Liver (tissue), 9 donors: ENCODE measurements around the gene AMPH. TPM values are rescaled to one million over a fixed set of nuclear protein-coding genes. Genes with fewer than 3 reads are reported as not detected.

Experiments
- DNase-seq: peaks from one replicate; pipeline ENCODE4 v3.0.0-alpha.2; 2017; ENCODE audit warnings: low spot score
- H3K27ac ChIP-seq, 2 donors: one replicate each; pipeline ENCODE4 v1.7.0; 2013; ENCODE audit warnings: inconsistent platforms in 2 of 2, low read length in 2 of 2, control low read depth in 1 of 2, low read depth in 1 of 2, mild to moderate bottlenecking in 1 of 2
- H3K27me3 ChIP-seq, 4 donors: one replicate each; pipeline versions ENCODE4 v1.6.1 to v1.7.0; 2013; ENCODE audit warnings: low read length in 3 of 4, inconsistent platforms in 1 of 4, mild to moderate bottlenecking in 1 of 4, moderate library complexity in 1 of 4; ENCODE audit not compliant: control insufficient read depth in 4 of 4, insufficient read depth in 4 of 4
- H3K36me3 ChIP-seq, 4 donors: one replicate each; pipeline versions ENCODE4 v1.6.1 to v1.7.0; 2013; ENCODE audit warnings: low read length in 3 of 4, mild to moderate bottlenecking in 3 of 4, low read depth in 1 of 4, moderate library complexity in 1 of 4; ENCODE audit not compliant: control insufficient read depth in 4 of 4, insufficient read depth in 3 of 4
- H3K4me1 ChIP-seq, 4 donors: one replicate each; pipeline versions ENCODE4 v1.6.1 to v1.7.0; 2013; ENCODE audit warnings: low read length in 3 of 4, mild to moderate bottlenecking in 3 of 4, moderate library complexity in 1 of 4; ENCODE audit not compliant: control insufficient read depth in 4 of 4, insufficient read depth in 4 of 4
- H3K4me3 ChIP-seq, 3 donors: one replicate each; pipeline versions ENCODE4 v1.6.1 to v1.7.0; 2013; ENCODE audit warnings: low read length in 3 of 3, control low read depth in 1 of 3, low read depth in 1 of 3, mild to moderate bottlenecking in 1 of 3
- H3K9ac ChIP-seq, 2 donors: one replicate each; pipeline ENCODE4 v1.7.0; 2013; ENCODE audit warnings: low read length in 2 of 2, mild to moderate bottlenecking in 2 of 2, moderate library complexity in 2 of 2, control low read depth in 1 of 2, low read depth in 1 of 2
- H3K9me3 ChIP-seq, 4 donors: one replicate each; pipeline versions ENCODE4 v1.6.1 to v1.7.0; 2013; ENCODE audit warnings: low read length in 3 of 4; ENCODE audit not compliant: control insufficient read depth in 4 of 4
- ATF3 ChIP-seq: IDR thresholded peaks from 2 replicates; pipeline ENCODE4 v1.6.1; 2016; ENCODE audit warnings: antibody characterized with exemption
- EGR1 ChIP-seq, 2 donors: IDR thresholded peaks; 2 replicates each; pipeline ENCODE4 v1.6.1; 2016 to 2018; ENCODE audit warnings: antibody characterized with exemption in 2 of 2, low read depth in 2 of 2
- FOXA1 ChIP-seq: IDR thresholded peaks from 2 replicates; pipeline ENCODE4 v1.6.1; 2016; ENCODE audit warnings: antibody characterized with exemption
- FOXA2 ChIP-seq: IDR thresholded peaks from 2 replicates; pipeline ENCODE4 v1.6.1; 2016; ENCODE audit warnings: antibody characterized with exemption
- GABPA ChIP-seq, 2 donors: IDR thresholded peaks in 1 of 2; conservative IDR thresholded peaks in 1 of 2; 2 replicates each; pipeline ENCODE4 v1.6.1; 2016; ENCODE audit warnings: antibody characterized with exemption in 2 of 2, mild to moderate bottlenecking in 1 of 2, moderate library complexity in 1 of 2
- HNF4A ChIP-seq, 2 donors: conservative IDR thresholded peaks; 2 replicates each; pipeline ENCODE4 v1.6.1; 2016; ENCODE audit warnings: antibody characterized with exemption in 2 of 2, mild to moderate bottlenecking in 2 of 2
- HNF4G ChIP-seq: IDR thresholded peaks from 2 replicates; pipeline ENCODE4 v1.6.1; 2016; ENCODE audit warnings: antibody characterized with exemption
- JUND ChIP-seq, 2 donors: IDR thresholded peaks; 2 replicates each; pipeline ENCODE4 v1.6.1; 2016; ENCODE audit warnings: antibody characterized with exemption in 2 of 2
- MAX ChIP-seq: IDR thresholded peaks from 2 replicates; pipeline ENCODE4 v1.6.1; 2016; ENCODE audit warnings: antibody characterized with exemption
- NR2F2 ChIP-seq: IDR thresholded peaks from 2 replicates; pipeline ENCODE4 v1.6.1; 2016; ENCODE audit warnings: antibody characterized with exemption
- RXRA ChIP-seq, 2 donors: IDR thresholded peaks; 2 replicates each; pipeline ENCODE4 v1.6.1; 2017 to 2018; ENCODE audit warnings: antibody characterized with exemption in 2 of 2, mild to moderate bottlenecking in 1 of 2
- SP1 ChIP-seq: IDR thresholded peaks from 2 replicates; pipeline ENCODE4 v1.6.1; 2018; ENCODE audit warnings: antibody characterized with exemption, mild to moderate bottlenecking
- TAF1 ChIP-seq: conservative IDR thresholded peaks from 2 replicates; pipeline ENCODE4 v1.6.1; 2016; ENCODE audit warnings: antibody characterized with exemption, mild to moderate bottlenecking
- WGBS: extraction: QIAGEN DNeasy Blood & Tissue Kit; methylation state at CpG from one replicate; pipeline ENCODE4 v1.1.7; 2013; 5-methylcytosine and 5-hydroxymethylcytosine counted together
- polyA plus RNA-seq, 2 donors: library from polyadenylated mRNA; stranded (reverse) in 1 of 2; unstranded in 1 of 2; fragments of 200-250 nt in 1 of 2; fragments of >200 nt in 1 of 2; fragmentation: Nextera tagmentation in 1 of 2; extraction: Ambion mirVana in 1 of 2; gene quantifications; one replicate each; pipeline versions ENCODE4 v1.2.1 to v1.2.3, GENCODE V29; 2013 to 2015
- total RNA-seq, 2 donors: library from RNA; depleted of rRNA; stranded (reverse); fragments of >200 nt; gene quantifications; one replicate each; pipeline ENCODE4 v1.2.3, GENCODE V29; 2014
- TF ChIP-seq, protein P1 (sequence below): IDR thresholded peaks from 2 replicates; pipeline ENCODE4 v1.6.1; 2016; ENCODE audit warnings: antibody characterized with exemption
- TF ChIP-seq, protein P2 (sequence below): IDR thresholded peaks from 2 replicates; pipeline ENCODE4 v1.6.1; 2016; ENCODE audit warnings: antibody characterized with exemption, mild to moderate bottlenecking
- donor health status: healthy.
- donor health status: healthy.
- donor health status: healthy.
- donor health status: healthy.
- donor health status: healthy.

The AMPH gene
- total and polyA plus RNA-seq, 4 donors, result 0.13 to 0.25 (median 0.20) TPM

GRCh38 chr7:38541440-38541839 is 89.7 kb downstream of the AMPH start (continued):
- TF ChIP-seq MAX, result no peak
- TF ChIP-seq, protein P1, sequence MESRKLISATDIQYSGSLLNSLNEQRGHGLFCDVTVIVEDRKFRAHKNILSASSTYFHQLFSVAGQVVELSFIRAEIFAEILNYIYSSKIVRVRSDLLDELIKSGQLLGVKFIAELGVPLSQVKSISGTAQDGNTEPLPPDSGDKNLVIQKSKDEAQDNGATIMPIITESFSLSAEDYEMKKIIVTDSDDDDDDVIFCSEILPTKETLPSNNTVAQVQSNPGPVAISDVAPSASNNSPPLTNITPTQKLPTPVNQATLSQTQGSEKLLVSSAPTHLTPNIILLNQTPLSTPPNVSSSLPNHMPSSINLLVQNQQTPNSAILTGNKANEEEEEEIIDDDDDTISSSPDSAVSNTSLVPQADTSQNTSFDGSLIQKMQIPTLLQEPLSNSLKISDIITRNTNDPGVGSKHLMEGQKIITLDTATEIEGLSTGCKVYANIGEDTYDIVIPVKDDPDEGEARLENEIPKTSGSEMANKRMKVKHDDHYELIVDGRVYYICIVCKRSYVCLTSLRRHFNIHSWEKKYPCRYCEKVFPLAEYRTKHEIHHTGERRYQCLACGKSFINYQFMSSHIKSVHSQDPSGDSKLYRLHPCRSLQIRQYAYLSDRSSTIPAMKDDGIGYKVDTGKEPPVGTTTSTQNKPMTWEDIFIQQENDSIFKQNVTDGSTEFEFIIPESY, result no peak
- peak in 1 of 2 donors; percentile 18 for TF ChIP-seq HNF4A (conservative IDR thresholded peaks at IDR 0.05)
- peak; percentile 57 for TF ChIP-seq FOXA2
- TF ChIP-seq JUND (IDR thresholded peaks at IDR 0.05), result peak in 1 of 2 donors; percentile 8

DNA sequence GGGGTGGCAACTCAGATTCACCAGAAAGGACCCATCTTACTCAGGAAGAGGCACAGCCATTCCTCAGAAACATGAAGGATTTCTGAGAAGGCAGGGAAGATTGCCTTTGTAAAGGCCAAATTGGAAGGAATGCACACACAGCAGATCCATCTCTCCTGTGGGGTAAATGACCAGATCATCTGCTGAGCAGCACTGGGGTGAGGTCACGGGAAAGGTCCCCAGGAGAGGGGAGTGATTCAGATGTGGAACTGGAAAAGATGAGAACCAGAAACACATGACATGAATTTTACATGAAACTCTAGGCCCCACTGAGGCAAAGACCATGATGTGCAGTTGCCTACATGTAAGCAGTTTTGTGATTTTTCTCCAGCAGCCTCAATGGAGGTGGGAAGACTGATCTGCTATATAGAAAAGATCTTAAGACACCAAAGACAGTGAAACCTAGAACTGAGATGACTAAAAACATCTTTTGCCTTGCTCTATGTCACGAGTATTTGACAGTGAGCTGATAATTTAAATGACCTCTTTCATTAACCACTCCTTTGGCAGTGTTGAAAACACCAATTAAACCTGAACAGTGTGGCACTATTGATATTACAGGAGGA is 91.6 kb downstream of the AMPH start:
- 75% methylated on average over 2 of the region's 2 CpGs for WGBS
- no peak overlapping the region for H3K9ac ChIP-seq
- DNase-seq, result no peak
- no peak overlapping the region for H3K4me3 ChIP-seq
- H3K9me3 ChIP-seq, result no peaks in the 10 kb centered on the region
- no peaks in the 10 kb centered on the region for H3K36me3 ChIP-seq
- H3K4me1 ChIP-seq, result no peaks in the 10 kb centered on the region
- no peak for TF ChIP-seq GABPA (IDR thresholded peaks at IDR 0.05 in 1 of 2, conservative IDR thresholded peaks at IDR 0.05 in 1 of 2)
- no peak overlapping the region for H3K27ac ChIP-seq
- no peaks in the 10 kb centered on the region for H3K27me3 ChIP-seq

GRCh38 chr7:38535073-38535472 is 96.1 kb downstream of the AMPH start:
- H3K27me3 ChIP-seq, result peaks cover 0 to 3% (median 0%) of the 10 kb centered on the region in 4 donors
- H3K4me1 ChIP-seq, result no peaks in the 10 kb centered on the region
- H3K9me3 ChIP-seq, result no peaks in the 10 kb centered on the region
- no peak overlapping the region for H3K27ac ChIP-seq
- 73% methylated on average over 2 of the region's 2 CpGs for WGBS
- H3K4me3 ChIP-seq, result no peak overlapping the region
- TF ChIP-seq HNF4A (conservative IDR thresholded peaks at IDR 0.05) (no peak), ATF3 (no peak), HNF4G (no peak), NR2F2 (no peak), JUND (IDR thresholded peaks at IDR 0.05) (no peak), TAF1 (no peak), FOXA1 (no peak), GABPA (IDR thresholded peaks at IDR 0.05 in 1 of 2, conservative IDR thresholded peaks at IDR 0.05 in 1 of 2) (no peak), EGR1 (IDR thresholded peaks at IDR 0.05; ENCODE audit: low read depth in 2 of 2) (no peak), SP1 (no peak), RXRA (IDR thresholded peaks at IDR 0.05) (no peak)
- TF ChIP-seq, protein P2, sequence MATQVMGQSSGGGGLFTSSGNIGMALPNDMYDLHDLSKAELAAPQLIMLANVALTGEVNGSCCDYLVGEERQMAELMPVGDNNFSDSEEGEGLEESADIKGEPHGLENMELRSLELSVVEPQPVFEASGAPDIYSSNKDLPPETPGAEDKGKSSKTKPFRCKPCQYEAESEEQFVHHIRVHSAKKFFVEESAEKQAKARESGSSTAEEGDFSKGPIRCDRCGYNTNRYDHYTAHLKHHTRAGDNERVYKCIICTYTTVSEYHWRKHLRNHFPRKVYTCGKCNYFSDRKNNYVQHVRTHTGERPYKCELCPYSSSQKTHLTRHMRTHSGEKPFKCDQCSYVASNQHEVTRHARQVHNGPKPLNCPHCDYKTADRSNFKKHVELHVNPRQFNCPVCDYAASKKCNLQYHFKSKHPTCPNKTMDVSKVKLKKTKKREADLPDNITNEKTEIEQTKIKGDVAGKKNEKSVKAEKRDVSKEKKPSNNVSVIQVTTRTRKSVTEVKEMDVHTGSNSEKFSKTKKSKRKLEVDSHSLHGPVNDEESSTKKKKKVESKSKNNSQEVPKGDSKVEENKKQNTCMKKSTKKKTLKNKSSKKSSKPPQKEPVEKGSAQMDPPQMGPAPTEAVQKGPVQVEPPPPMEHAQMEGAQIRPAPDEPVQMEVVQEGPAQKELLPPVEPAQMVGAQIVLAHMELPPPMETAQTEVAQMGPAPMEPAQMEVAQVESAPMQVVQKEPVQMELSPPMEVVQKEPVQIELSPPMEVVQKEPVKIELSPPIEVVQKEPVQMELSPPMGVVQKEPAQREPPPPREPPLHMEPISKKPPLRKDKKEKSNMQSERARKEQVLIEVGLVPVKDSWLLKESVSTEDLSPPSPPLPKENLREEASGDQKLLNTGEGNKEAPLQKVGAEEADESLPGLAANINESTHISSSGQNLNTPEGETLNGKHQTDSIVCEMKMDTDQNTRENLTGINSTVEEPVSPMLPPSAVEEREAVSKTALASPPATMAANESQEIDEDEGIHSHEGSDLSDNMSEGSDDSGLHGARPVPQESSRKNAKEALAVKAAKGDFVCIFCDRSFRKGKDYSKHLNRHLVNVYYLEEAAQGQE, result no peak
- no peak for DNase-seq
- no peak overlapping the region for H3K9ac ChIP-seq
- H3K36me3 ChIP-seq, result no peaks in the 10 kb centered on the region
